CD4-positive, CD25-positive, alpha-beta regulatory T cell (primary cell): ENCODE data around the gene CHCHD3. TPM values are rescaled to one million over a fixed set of nuclear protein-coding genes. Genes with fewer than 3 reads are reported as not detected.
A peak's percentile ranks its signal among the peaks of the same experiment; 100 is the strongest.

Experiments
- ATAC-seq, 2 donors: fragments of 150-1000 bp; cut with Tn5 transposase; one replicate each; pipeline ENCODE4 v1.10.0; 2021; ENCODE audit warnings: low read depth in 2 of 2, moderate number of reproducible peaks in 2 of 2, moderate library complexity in 1 of 2
- DNase-seq, 3 donors: peaks; one replicate each; pipeline versions ENCODE4 v3.0.0 to v3.0.0-alpha.2; 2012 to 2022; ENCODE audit warnings: mixed read lengths in 1 of 3
- H3K27ac ChIP-seq: one replicate; pipeline ENCODE4 v1.7.0; 2013; ENCODE audit warnings: mild to moderate bottlenecking, low read length; ENCODE audit not compliant: insufficient read depth, poor library complexity, severe bottlenecking
- H3K27me3 ChIP-seq: one replicate; pipeline ENCODE4 v1.7.0; 2013; ENCODE audit warnings: low read length; ENCODE audit not compliant: control insufficient read depth, insufficient read depth
- H3K36me3 ChIP-seq: one replicate; pipeline ENCODE4 v1.7.0; 2013; ENCODE audit warnings: mild to moderate bottlenecking, low read length, moderate library complexity; ENCODE audit not compliant: control insufficient read depth, insufficient read depth
- H3K4me1 ChIP-seq: 2 replicates; pipeline ENCODE4 v1.7.0; 2013; ENCODE audit warnings: mild to moderate bottlenecking, low read length; ENCODE audit not compliant: insufficient read depth, control insufficient read depth, poor library complexity, severe bottlenecking
- H3K4me3 ChIP-seq: one replicate; pipeline ENCODE4 v1.7.0; 2013; ENCODE audit warnings: low read depth, mild to moderate bottlenecking, low read length, moderate library complexity
- H3K9me3 ChIP-seq, 2 experiments: 1 replicate in 1 of 2; 2 replicates in 1 of 2; pipeline ENCODE4 v1.7.0; 2013; ENCODE audit warnings: low read length in 2 of 2, mild to moderate bottlenecking in 1 of 2, moderate library complexity in 1 of 2; ENCODE audit not compliant: control insufficient read depth in 2 of 2
- H3K27ac Mint-ChIP-seq, 3 donors: one replicate each; pipeline ENCODE4 v1.8.0; 2020 to 2022; ENCODE audit warnings: mild to moderate bottlenecking in 3 of 3, mixed read lengths in 3 of 3, moderate library complexity in 2 of 3
- H3K27me3 Mint-ChIP-seq: one replicate; pipeline ENCODE4 v1.8.0; 2022; ENCODE audit warnings: mild to moderate bottlenecking, mixed read lengths
- H3K36me3 Mint-ChIP-seq: one replicate; pipeline ENCODE4 v1.8.0; 2020; ENCODE audit warnings: mixed read lengths
- H3K4me1 Mint-ChIP-seq, 4 donors: one replicate each; pipeline ENCODE4 v1.8.0; 2020 to 2022; ENCODE audit warnings: mixed read lengths in 4 of 4, mild to moderate bottlenecking in 1 of 4
- H3K4me3 Mint-ChIP-seq, 4 donors: one replicate each; pipeline ENCODE4 v1.8.0; 2020 to 2022; ENCODE audit warnings: mild to moderate bottlenecking in 4 of 4, mixed read lengths in 4 of 4, moderate library complexity in 3 of 4
- H3K9me3 Mint-ChIP-seq, 7 donors: one replicate each; pipeline ENCODE4 v1.8.0; 2020 to 2022; ENCODE audit warnings: mixed read lengths in 7 of 7, mild to moderate bottlenecking in 3 of 7, moderate library complexity in 2 of 7
- polyA plus RNA-seq, 4 donors: library from polyadenylated mRNA; unstranded; fragments of 300-500 nt; fragmentation: Illumina TruSeq; gene quantifications; one replicate each; pipeline ENCODE4 v1.2.3, GENCODE V29; 2021
- total RNA-seq: library from RNA; stranded (reverse); gene quantifications from one replicate; pipeline ENCODE4 v1.2.3, GENCODE V29; 2022

Gene CHCHD3
- total and polyA plus RNA-seq, 5 donors from 2014 or later = 31.5 to 63.2 (median 43.3) TPM

- Histone ChIP-seq H3K4me1 (no peaks in the 10 kb centered on the region), H3K36me3 (no peaks in the 10 kb centered on the region), H3K9me3 (no peaks in the 10 kb centered on the region), H3K4me3 (no peak overlapping the region), H3K27me3 (no peaks in the 10 kb centered on the region), H3K27ac (no peak overlapping the region)
- H3K27me3 Mint-ChIP-seq = peaks cover 8% of the 10 kb centered on the region
- DNase-seq (no peak), ATAC-seq (no peak)
- H3K4me3 Mint-ChIP-seq = no peak overlapping the region
- H3K4me1 Mint-ChIP-seq = peaks cover 0 to 4% (median 0%) of the 10 kb centered on the region in 4 donors
- no peaks in the 10 kb centered on the region for H3K36me3 Mint-ChIP-seq
- H3K9me3 Mint-ChIP-seq = peaks cover 0 to 5% (median 0%) of the 10 kb centered on the region in 7 donors
- H3K27ac Mint-ChIP-seq = no peak overlapping the region
Measured at GRCh38 chr7:133117452-133117851, 35.6 kb upstream of the CHCHD3 start.

- no peak for ATAC-seq
- H3K9me3 Mint-ChIP-seq = peaks cover 0 to 5% (median under 1%) of the 10 kb centered on the region in 7 donors
- no peak overlapping the region for H3K27ac ChIP-seq
- no peak overlapping the region for H3K27ac Mint-ChIP-seq
- DNase-seq = no peak
- H3K36me3 ChIP-seq = no peaks in the 10 kb centered on the region
- H3K4me3 ChIP-seq = no peak overlapping the region
- H3K36me3 Mint-ChIP-seq = no peaks in the 10 kb centered on the region
- H3K27me3 Mint-ChIP-seq = peaks cover 15% of the 10 kb centered on the region
- no peak overlapping the region for H3K4me3 Mint-ChIP-seq
- peaks cover 0 to 4% (median 0%) of the 10 kb centered on the region in 4 donors for H3K4me1 Mint-ChIP-seq
- no peaks in the 10 kb centered on the region for H3K4me1 ChIP-seq
- H3K27me3 ChIP-seq = no peaks in the 10 kb centered on the region
- no peaks in the 10 kb centered on the region for H3K9me3 ChIP-seq
Measured at GRCh38 chr7:133115596-133115995, 33.7 kb upstream of the CHCHD3 start.

- peaks cover 15% of the 10 kb centered on the region for H3K27me3 Mint-ChIP-seq
- Histone ChIP-seq H3K4me1 (no peaks in the 10 kb centered on the region), H3K36me3 (no peaks in the 10 kb centered on the region), H3K27me3 (no peaks in the 10 kb centered on the region), H3K27ac (no peak overlapping the region), H3K4me3 (no peak overlapping the region), H3K9me3 (no peaks in the 10 kb centered on the region)
- ATAC-seq = no peak
- no peaks in the 10 kb centered on the region for H3K36me3 Mint-ChIP-seq
- H3K9me3 Mint-ChIP-seq = peaks cover 0 to 6% (median 4%) of the 10 kb centered on the region in 7 donors
- no peak overlapping the region for H3K27ac Mint-ChIP-seq
- H3K4me3 Mint-ChIP-seq = no peak overlapping the region
- no peak for DNase-seq
- peaks cover 0 to 4% (median 0%) of the 10 kb centered on the region in 4 donors for H3K4me1 Mint-ChIP-seq
Measured at GRCh38 chr7:133114519-133114918, 32.6 kb upstream of the CHCHD3 start.

GRCh38 chr7:133112976-133113375, 31.1 kb upstream of the CHCHD3 start:
- no peak overlapping the region for H3K27ac ChIP-seq
- peaks cover 7% of the 10 kb centered on the region for H3K27me3 ChIP-seq
- no peak overlapping the region for H3K4me3 ChIP-seq
- peaks cover 0 to 8% (median 4%) of the 10 kb centered on the region in 7 donors for H3K9me3 Mint-ChIP-seq
- peaks cover 22% of the 10 kb centered on the region for H3K27me3 Mint-ChIP-seq
- H3K36me3 ChIP-seq = no peaks in the 10 kb centered on the region
- no peaks in the 10 kb centered on the region for H3K36me3 Mint-ChIP-seq
- no peaks in the 10 kb centered on the region for H3K9me3 ChIP-seq
- H3K4me1 ChIP-seq = no peaks in the 10 kb centered on the region
- no peak for DNase-seq
- no peak overlapping the region for H3K4me3 Mint-ChIP-seq
- H3K27ac Mint-ChIP-seq = no peak overlapping the region
- peaks cover 0 to 4% (median 0%) of the 10 kb centered on the region in 4 donors for H3K4me1 Mint-ChIP-seq
- no peak for ATAC-seq

- Mint-ChIP-seq H3K4me1 (peaks cover 0 to 4% (median 0%) of the 10 kb centered on the region in 4 donors), H3K9me3 (peaks cover 0 to 8% (median 4%) of the 10 kb centered on the region in 7 donors), H3K27me3 (peaks cover 23% of the 10 kb centered on the region), H3K27ac (no peak overlapping the region), H3K4me3 (no peak overlapping the region), H3K36me3 (no peaks in the 10 kb centered on the region)
- Histone ChIP-seq H3K36me3 (no peaks in the 10 kb centered on the region), H3K4me1 (no peaks in the 10 kb centered on the region), H3K27me3 (peaks cover 7% of the 10 kb centered on the region), H3K27ac (no peak overlapping the region), H3K9me3 (no peaks in the 10 kb centered on the region), H3K4me3 (no peak overlapping the region)
- ATAC-seq = no peak
- no peak for DNase-seq
Measured at GRCh38 chr7:133112335-133112734, 30.4 kb upstream of the CHCHD3 start.

- Histone ChIP-seq H3K27ac (no peak overlapping the region), H3K4me1 (no peaks in the 10 kb centered on the region), H3K27me3 (peaks cover 7% of the 10 kb centered on the region), H3K36me3 (no peaks in the 10 kb centered on the region), H3K4me3 (no peak overlapping the region), H3K9me3 (no peaks in the 10 kb centered on the region)
- Mint-ChIP-seq H3K4me3 (no peak overlapping the region), H3K4me1 (no peaks in the 10 kb centered on the region), H3K36me3 (no peaks in the 10 kb centered on the region), H3K27me3 (peaks cover 18% of the 10 kb centered on the region), H3K9me3 (peaks cover 0 to 8% (median 4%) of the 10 kb centered on the region in 7 donors), H3K27ac (no peak overlapping the region)
- ATAC-seq (no peak), DNase-seq (no peak)
Measured at GRCh38 chr7:133110312-133110711, 28.4 kb upstream of the CHCHD3 start.

GRCh38 chr7:133109816-133110215, 27.9 kb upstream of the CHCHD3 start:
- no peak overlapping the region for H3K4me3 ChIP-seq
- H3K36me3 ChIP-seq = no peaks in the 10 kb centered on the region
- DNase-seq = no peak
- Mint-ChIP-seq H3K36me3 (no peaks in the 10 kb centered on the region), H3K9me3 (peaks cover 0 to 8% (median 4%) of the 10 kb centered on the region in 7 donors), H3K4me1 (no peaks in the 10 kb centered on the region), H3K27ac (no peak overlapping the region), H3K27me3 (peaks cover 18% of the 10 kb centered on the region), H3K4me3 (no peak overlapping the region)
- no peaks in the 10 kb centered on the region for H3K9me3 ChIP-seq
- no peaks in the 10 kb centered on the region for H3K4me1 ChIP-seq
- H3K27me3 ChIP-seq = peaks cover 7% of the 10 kb centered on the region
- H3K27ac ChIP-seq = no peak overlapping the region
- ATAC-seq = no peak

- Histone ChIP-seq H3K36me3 (no peaks in the 10 kb centered on the region), H3K27me3 (peaks cover 7% of the 10 kb centered on the region), H3K4me3 (no peak overlapping the region), H3K27ac (no peak overlapping the region), H3K9me3 (no peaks in the 10 kb centered on the region), H3K4me1 (no peaks in the 10 kb centered on the region)
- H3K36me3 Mint-ChIP-seq = no peaks in the 10 kb centered on the region
- no peak for DNase-seq
- peaks cover 17% of the 10 kb centered on the region for H3K27me3 Mint-ChIP-seq
- no peak for ATAC-seq
- no peaks in the 10 kb centered on the region for H3K4me1 Mint-ChIP-seq
- H3K9me3 Mint-ChIP-seq = peaks cover 0 to 8% (median 4%) of the 10 kb centered on the region in 7 donors
- H3K27ac Mint-ChIP-seq = peak overlapping the region in 1 of 3 donors; percentile 2
- H3K4me3 Mint-ChIP-seq = no peak overlapping the region
Measured at GRCh38 chr7:133108023-133108422, 26.1 kb upstream of the CHCHD3 start.
